HG02981 (cell line): ENCODE data around the gene KNDC1.

Experiments used
- ATAC-seq: cut with Tn5 transposase; IDR thresholded peaks from one replicate; pipeline ENCODE4 v1.9.1; 2021; ENCODE audit warnings: mild to moderate bottlenecking, moderate library complexity; ENCODE audit not compliant: unreplicated experiment

KNDC1 gene

GRCh38 chr10:133272964-133273420 lies 113.0 kb downstream of the KNDC1 start:
- ATAC-seq: no peak

GRCh38 chr10:133273534-133274143 lies 113.6 kb downstream of the KNDC1 start:
- ATAC-seq: no peak

GRCh38 chr10:133274751-133275683 lies 115.0 kb downstream of the KNDC1 start:
- peak; percentile 45 for ATAC-seq

- ATAC-seq: peak; percentile 35
Observed at GRCh38 chr10:133275684-133276092, 115.7 kb downstream of the KNDC1 start.
